HG02763 (cell line): Measurements from ENCODE around the gene DOK1.

Source experiments
- ATAC-seq: cut with Tn5 transposase; IDR thresholded peaks from one replicate; pipeline ENCODE4 v1.9.1; 2021; ENCODE audit warnings: mild to moderate bottlenecking, moderate library complexity; ENCODE audit not compliant: unreplicated experiment

Gene DOK1

GRCh38 chr2:74566754-74567085 is 12.2 kb downstream of the DOK1 start:
- ATAC-seq: no peak

GRCh38 chr2:74567881-74568280 is 13.4 kb downstream of the DOK1 start:
- ATAC-seq: no peak

- no peak for ATAC-seq
Measured at GRCh38 chr2:74569686-74570085, 15.2 kb downstream of the DOK1 start.

GRCh38 chr2:74571058-74571457 is 16.5 kb downstream of the DOK1 start:
- ATAC-seq: peak; percentile 69

- ATAC-seq: no peak
Measured at GRCh38 chr2:74572178-74572925, 17.8 kb downstream of the DOK1 start.

GRCh38 chr2:74573747-74574562 is 19.4 kb downstream of the DOK1 start:
- ATAC-seq: peak; percentile 31

- no peak for ATAC-seq
Measured at GRCh38 chr2:74575320-74575719, 20.8 kb downstream of the DOK1 start.

GRCh38 chr2:74576211-74576862 is 21.8 kb downstream of the DOK1 start:
- ATAC-seq: no peak

GRCh38 chr2:74576863-74577229 is 22.3 kb downstream of the DOK1 start:
- ATAC-seq: no peak

GRCh38 chr2:74577448-74577847 is 22.9 kb downstream of the DOK1 start:
- no peak for ATAC-seq

GRCh38 chr2:74578408-74578807 is 23.9 kb downstream of the DOK1 start:
- peak; percentile 46 for ATAC-seq

GRCh38 chr2:74581463-74581862 is 26.9 kb downstream of the DOK1 start:
- no peak for ATAC-seq

GRCh38 chr2:74582184-74582583 is 27.7 kb downstream of the DOK1 start:
- no peak for ATAC-seq

GRCh38 chr2:74583504-74583903 is 29.0 kb downstream of the DOK1 start:
- no peak for ATAC-seq

- ATAC-seq: no peak
Measured at GRCh38 chr2:74584088-74584645, 29.6 kb downstream of the DOK1 start.

GRCh38 chr2:74585406-74586185 is 31.1 kb downstream of the DOK1 start:
- no peak for ATAC-seq

GRCh38 chr2:74587664-74588277 is 33.3 kb downstream of the DOK1 start:
- ATAC-seq: peak; percentile 54

GRCh38 chr2:74588664-74589063 is 34.1 kb downstream of the DOK1 start:
- no peak for ATAC-seq

- ATAC-seq: no peak
Measured at GRCh38 chr2:74593826-74594772, 39.6 kb downstream of the DOK1 start.
